Testis (tissue), 2 donors: ENCODE measurements around the gene DIO3.

Source experiments
- POLR2A ChIP-seq: fragments of 450-650 bp; IDR thresholded peaks from one replicate; pipeline ENCODE4 v1.6.1; 2017; ENCODE audit warnings: antibody characterized with exemption, mild to moderate bottlenecking, moderate library complexity
- TF ChIP-seq, protein P1 (sequence below), 3 experiments: fragments of 450-650 bp in 2 of 3; fragments of 200-600 bp in 1 of 3; sonication (generic) in 1 of 3; IDR thresholded peaks; one replicate each; pipeline ENCODE4 v1.5.1; 2016 to 2019; ENCODE audit warnings: antibody characterized with exemption in 3 of 3, mild to moderate bottlenecking in 2 of 3, moderate library complexity in 1 of 3

DNA sequence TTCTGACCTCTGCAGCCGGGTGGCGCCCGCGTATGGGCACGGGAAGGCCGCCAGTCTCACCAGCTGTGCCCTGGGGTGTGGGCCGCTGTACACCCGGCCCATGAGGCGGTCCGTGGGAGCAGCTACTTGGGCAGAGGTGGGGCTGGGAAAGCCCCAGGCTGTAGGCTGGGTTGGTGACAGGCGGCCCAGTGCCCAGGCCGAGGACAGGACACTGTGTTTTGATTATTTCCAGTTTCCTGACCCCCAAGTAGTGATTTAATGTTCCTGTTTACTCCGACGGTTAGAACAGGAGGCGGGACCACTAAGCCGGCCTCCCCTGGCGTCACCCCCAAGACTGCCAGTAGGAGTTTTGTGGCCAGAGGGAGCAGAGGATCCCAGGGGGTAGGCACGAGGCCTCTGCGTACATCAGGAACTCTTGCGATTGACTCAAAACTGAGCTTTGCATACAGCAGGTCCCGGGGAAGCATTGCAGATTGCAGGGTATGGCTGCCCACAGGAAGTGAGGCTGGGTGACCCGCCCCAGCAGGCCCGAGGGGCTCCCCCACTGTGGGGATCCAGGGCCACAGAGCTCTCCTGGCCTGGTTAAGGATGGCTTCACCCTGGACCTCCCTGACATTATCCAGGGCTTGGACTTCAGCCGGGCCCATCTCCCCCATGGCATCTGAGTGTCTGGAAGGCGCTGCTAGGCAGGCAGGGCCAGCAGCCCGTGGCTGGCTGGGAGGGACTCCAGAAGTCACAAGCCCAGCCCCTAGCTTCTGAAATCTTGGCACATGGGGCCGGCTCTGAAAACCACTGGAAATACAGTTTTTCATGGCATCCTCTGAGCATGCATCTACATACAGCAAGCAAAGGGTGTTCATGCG lies 42.5 kb upstream of the DIO3 start:
- TF ChIP-seq, protein P1, sequence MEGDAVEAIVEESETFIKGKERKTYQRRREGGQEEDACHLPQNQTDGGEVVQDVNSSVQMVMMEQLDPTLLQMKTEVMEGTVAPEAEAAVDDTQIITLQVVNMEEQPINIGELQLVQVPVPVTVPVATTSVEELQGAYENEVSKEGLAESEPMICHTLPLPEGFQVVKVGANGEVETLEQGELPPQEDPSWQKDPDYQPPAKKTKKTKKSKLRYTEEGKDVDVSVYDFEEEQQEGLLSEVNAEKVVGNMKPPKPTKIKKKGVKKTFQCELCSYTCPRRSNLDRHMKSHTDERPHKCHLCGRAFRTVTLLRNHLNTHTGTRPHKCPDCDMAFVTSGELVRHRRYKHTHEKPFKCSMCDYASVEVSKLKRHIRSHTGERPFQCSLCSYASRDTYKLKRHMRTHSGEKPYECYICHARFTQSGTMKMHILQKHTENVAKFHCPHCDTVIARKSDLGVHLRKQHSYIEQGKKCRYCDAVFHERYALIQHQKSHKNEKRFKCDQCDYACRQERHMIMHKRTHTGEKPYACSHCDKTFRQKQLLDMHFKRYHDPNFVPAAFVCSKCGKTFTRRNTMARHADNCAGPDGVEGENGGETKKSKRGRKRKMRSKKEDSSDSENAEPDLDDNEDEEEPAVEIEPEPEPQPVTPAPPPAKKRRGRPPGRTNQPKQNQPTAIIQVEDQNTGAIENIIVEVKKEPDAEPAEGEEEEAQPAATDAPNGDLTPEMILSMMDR (IDR thresholded peaks at IDR 0.05), result no peak
- no peak for TF ChIP-seq POLR2A
